GM18505 (cell line): Measurements from ENCODE around the gene PHF12.

ENCODE experiments used
- ATAC-seq: cut with Tn5 transposase; IDR thresholded peaks from one replicate; pipeline ENCODE4 v1.9.1; 2021; ENCODE audit not compliant: unreplicated experiment
- POLR2A ChIP-seq: IDR thresholded peaks from 4 replicates; pipeline ENCODE4 v1.6.1; 2011; ENCODE audit warnings: borderline replicate concordance; ENCODE audit not compliant: insufficient read depth, insufficient read length; ENCODE audit errors: extremely low read depth

Gene PHF12

DNA sequence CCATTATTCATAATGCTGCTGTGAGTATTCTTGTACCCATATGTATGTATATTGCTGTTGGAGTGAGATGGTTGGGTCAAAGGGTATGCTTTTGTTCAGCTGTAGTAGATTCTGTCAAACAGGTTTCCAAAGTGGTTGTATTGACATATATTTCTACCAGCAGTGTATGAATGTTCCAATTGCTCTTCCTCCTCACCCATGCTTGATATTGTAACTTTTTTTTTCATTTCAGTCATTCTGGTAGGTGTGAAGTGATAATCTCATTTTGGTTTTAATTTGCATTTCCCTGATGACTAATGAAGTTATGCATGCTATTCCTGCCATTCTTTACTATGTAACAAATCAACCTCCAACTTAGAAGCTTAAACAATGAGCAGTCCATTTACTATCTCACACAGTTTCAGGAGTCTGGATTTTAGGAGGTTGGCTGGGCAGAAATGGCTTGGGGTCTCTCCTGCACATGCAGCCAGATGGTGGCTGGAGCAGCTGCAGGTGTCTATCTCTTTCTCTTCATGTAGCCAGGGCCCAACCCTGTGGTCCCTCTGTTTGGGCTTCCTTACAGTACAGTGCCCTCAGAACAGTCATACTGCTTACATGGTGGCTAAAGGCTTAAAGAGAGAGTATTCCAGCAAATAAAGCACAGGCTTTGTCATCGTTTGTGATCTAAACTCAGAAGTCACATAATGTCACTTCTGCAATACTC is 75.3 kb downstream of the PHF12 start:
- no peak for ATAC-seq
- no peak for TF ChIP-seq POLR2A

DNA sequence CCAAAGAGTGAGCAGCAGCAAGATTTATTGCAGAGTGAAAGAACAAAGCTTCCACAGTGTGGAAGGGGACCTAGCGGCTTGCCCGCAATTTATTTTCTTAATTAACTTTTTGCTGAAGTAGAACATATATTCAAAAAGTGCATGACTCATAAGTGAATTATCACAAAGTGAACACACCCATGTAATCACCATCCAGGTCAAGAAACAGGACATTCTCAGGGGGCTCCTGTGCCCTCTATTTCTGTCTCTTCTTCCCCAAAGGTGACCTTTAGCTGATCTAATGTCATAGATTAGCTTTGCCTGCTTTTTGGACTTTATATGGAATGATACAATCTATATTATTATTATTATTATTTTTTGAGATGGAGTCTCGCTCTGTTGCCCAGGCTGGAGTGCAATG is 76.6 kb downstream of the PHF12 start:
- ATAC-seq = no peak
- TF ChIP-seq POLR2A = no peak

DNA sequence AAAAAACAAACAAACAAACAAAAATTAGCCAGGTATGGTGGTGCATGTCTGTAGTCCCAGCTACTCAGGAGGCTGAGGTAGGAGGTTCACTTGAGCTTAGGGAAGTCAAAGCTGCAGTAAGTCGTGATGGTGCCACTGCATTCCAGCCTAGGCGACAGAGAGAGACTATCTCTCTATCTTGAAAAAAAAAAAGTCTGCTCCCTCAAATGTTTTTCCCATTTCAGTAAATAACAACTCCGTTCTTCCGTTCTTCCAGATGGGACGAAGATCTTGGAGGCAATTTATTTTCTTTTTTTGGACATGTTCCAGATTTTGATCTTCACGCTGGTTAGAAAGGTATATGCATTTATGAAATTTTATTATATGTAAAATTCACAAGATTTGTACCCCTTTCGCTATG is 77.5 kb downstream of the PHF12 start:
- no peak for ATAC-seq
- no peak for TF ChIP-seq POLR2A

DNA sequence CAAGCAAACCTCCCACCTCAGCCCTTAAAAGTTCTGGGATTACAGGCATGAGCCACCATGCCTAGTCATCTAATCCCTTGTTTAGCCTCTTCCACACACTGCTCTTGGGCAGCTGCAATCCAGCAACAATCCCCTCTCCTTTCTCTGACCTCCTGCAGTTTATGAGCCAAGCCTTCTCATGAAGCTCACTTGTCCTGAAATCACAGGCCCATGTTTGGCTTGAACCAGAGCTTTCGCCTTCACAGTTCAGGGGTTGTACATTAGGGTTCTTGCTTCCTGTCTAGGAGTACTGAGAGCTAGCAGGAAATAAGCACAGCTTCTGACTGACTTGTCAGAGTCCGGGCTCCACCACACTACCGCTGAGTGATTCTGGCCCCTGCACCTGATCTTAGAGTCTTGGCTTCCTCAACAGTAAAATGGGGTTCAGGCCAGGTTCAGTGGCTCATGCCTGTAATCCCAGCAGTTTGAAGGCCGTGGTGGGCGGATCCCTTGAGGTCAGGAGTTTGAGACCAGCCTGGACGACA is 80.2 kb downstream of the PHF12 start:
- ATAC-seq = peak; percentile 89
- TF ChIP-seq POLR2A = peak; percentile 23

DNA sequence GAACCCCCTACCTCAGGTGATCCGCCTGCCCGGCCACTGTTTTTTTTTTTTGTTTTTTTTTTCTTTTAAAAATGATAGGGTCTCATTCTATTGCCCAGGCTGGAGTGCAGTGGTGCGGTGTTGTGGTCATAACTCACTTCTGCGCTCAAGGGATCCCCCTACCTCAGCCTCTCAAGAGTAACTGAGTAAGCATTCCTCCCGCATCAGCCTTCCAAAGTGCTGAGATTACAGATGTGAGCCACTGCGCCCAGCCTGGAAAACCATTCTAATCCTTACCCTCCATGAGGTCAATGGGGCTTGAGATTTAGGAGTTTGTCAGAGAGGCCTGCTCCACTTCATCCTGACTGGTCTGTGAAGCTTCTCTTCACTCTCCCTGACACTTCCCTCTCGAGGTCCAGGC is 84.0 kb downstream of the PHF12 start:
- ATAC-seq = no peak

DNA sequence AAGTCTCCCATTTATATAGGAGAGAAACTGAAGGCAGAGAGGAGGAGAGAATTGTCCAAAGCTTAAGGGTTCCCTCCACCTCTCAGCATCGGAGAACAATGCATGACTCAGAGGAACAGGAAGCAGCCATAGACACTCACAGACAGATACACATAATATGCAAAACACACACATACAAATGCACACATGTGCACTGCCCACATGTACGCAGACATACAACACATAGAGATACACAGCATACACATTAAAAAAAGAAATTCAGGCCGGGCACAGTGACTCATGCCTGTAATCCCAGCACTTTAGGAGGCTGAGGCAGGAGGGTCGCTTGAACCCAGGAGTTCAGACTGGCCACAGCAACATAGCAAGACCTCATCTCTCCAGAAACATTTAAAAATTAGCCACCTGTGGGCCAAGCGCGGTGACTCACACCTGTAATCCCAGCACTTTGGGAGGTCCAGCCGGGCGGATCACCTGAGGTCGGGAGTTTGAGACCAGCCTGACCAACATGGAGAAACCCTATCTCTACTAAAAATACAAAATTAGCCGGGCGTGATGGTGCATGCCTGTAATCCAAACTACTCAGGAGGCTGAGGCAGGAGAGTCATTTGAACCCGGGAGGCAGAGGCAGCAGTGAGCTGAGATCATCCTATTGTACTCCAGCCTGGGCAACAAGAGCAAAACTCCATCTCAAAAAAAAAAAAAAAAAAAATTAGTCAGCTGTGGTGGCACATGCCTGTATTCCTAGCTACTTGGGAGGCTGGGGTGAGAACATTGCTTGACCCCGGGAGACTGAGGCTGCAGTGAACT is 85.2 kb downstream of the PHF12 start:
- peak; percentile 81 for ATAC-seq
- TF ChIP-seq POLR2A = peak; percentile 30

More for the DNA sequence above, 84.0 kb downstream of the PHF12 start:
- TF ChIP-seq POLR2A = no peak

DNA sequence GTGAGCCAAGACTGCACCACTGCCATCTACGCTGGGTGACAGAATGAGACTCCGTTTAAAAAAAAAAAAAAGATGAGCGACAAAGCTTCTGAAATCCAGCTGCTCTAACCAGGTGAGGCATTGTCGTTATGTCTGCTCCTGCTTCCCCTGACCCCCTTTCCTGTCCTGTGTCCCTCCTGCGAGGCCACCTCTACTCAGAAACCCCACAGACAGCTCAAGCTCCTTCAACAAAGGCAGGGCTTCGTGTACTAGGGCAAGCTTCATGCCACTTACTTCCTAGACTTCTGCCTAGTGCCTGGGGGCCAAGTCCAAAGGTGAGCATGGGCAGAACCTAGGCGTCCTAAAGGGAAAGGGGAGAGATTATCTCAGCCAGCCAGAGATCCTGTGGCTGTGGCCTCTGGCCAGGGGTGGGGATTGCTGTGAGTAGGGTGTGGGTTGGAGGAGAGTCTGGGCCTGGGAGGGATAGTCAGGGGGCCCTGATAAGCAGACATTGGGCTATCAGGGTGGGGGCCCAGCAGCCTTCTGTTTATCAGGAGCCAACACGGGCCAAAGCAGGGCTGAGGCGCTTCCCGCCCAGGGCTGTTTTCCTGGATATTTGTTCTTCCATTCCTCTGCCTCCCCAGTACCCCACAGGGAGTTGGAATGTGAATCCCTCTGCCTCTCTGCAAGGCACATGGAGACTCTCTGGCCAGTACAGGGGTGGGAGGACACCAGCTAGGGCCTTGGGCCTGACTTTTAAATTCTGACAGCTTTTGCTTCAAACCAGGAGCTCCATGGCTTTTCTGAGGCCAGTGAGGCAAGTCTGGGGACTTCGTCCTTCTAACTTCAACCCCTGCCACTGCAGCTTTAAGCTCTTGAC is 86.1 kb downstream of the PHF12 start:
- ATAC-seq = no peak
- TF ChIP-seq POLR2A = no peak

DNA sequence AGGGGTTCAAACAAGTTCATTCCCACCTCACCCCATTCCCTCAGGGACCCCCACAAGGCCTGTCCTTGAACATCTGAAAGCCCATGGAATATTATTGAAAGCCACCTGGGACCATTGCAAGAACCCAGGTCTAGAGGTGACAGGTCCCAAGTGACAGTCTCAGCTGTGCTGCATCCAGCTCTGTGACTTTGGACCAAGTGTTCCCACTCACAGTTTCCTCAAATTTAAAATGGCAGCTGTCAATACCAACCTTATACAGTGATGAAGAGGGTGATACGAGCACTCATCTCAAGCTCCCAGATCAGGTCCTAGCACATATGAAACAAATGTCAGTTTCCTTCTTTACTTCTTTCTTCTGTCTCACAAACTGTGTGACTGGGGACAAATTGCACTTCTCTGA is 87.4 kb downstream of the PHF12 start:
- TF ChIP-seq POLR2A = no peak
- no peak for ATAC-seq

DNA sequence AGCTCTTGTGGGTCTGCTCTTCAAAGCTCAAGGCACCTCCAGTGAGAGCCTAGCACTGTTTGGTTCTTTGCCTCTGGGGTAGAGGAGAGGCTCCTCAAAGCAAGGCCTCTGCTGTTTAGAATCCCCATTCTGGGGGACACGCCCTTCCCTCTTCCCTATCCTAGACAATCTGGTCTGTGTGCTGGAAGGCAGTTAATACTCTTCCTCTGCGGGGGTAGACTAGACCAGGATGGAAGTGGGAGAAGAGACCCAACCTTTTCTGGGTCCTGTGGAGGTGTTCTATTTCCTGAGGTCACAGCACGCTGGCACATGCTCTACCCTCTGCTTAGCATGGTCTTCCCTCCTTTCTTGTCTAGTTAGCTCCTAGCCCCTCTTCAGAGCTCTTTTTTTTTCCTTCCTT is 88.8 kb downstream of the PHF12 start:
- TF ChIP-seq POLR2A = no peak
- no peak for ATAC-seq

DNA sequence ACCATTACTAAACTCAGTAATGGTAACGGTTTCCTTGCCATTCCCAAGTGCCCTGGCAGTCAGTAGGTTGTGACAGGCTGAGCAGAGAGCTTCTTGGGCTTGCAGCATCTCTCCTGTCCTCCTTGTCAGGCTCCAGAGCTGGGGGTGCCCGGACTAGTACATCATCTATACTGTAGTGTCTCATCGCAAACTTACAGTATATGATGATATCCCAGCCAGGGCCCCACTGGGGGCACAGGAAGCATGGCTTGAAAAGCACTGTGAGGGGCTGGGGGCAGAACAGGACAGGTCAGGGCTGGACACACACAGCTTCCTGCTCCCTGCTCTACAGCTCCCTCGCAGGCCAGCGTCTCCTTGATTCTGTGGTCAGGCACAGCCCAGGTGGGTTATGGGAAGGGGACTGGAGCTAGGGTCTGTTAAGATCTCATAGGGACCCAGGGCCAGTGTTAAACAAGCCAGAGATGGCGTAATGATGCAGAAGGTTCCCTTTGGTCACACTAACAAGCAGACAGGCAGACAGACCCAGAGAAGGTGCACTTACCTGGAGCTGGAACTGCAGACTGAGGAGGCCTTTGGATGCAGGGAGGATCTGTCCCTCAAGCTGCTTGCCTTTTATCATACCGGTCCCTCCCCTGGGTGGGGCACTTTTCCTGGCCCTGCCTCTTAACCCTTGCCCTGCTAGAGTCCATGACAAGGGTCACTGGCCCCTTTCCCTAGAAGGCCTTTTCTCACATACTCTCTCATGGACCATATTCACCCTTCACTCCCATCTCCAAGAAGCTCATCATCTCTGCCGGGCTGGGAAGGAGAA is 89.7 kb downstream of the PHF12 start:
- no peak for TF ChIP-seq POLR2A

DNA sequence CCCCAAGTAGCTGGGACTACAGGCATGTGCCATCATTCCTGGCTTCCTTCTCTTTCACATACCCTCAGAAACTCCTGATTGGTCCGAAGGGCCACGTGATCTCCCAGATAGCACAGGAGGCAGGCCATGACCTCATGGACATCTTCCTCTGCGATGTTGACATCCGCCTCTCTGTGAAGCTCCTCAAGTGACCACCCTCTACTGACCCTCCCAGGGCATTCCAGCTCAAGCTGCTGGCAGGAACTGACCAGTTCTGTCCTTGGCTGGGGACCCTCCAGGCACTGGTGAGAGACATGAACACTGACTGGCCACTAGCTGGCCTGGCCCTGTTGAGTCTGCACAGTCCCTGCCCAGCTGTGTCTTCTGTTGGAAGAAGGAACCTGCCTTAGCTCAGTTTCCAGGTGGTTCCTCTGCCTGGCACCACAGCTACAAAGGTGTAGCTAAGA is 90.9 kb downstream of the PHF12 start:
- no peak for TF ChIP-seq POLR2A
- ATAC-seq = no peak

More for the DNA sequence above, 89.7 kb downstream of the PHF12 start:
- ATAC-seq = no peak

DNA sequence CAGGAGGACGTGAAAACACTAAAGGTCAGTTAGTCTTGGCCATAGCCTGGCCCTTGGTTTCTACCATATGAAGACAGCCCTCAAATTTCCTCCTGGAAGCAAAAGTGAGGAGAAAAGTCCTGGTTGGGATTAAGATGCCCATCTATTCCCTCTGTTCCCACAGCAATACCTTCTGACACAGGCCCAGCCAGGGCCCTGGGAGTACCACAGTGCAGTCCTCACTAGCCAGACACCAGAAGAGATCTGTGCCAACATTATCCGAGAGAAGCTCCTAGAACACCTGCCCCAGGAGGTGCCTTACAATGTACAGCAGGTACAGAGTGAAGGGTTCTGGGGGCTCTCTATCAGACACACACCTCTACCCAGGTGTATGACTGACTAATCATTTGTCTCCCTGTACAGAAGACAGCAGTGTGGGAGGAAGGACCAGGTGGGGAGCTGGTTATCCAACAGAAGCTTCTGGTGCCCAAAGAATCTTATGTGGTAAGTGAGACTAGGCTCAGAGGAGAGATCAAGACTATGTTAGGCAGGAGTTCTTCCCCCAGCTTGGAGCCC is 92.4 kb downstream of the PHF12 start:
- no peak for TF ChIP-seq POLR2A
- ATAC-seq = no peak
